Mesenchymal stem cell (in vitro differentiated cells and primary cell): ENCODE results near the gene CRHR2.

Experiments
- DNase-seq: peaks from one replicate; pipeline ENCODE4 v3.0.0-alpha.2; 2013
- H2AFZ ChIP-seq: one replicate; pipeline ENCODE4 v1.6.1; 2013; ENCODE audit warnings: low read depth, mild to moderate bottlenecking, control low read depth, inconsistent platforms, low read length, moderate library complexity
- H2AK5ac ChIP-seq: 2 replicates; pipeline ENCODE4 v1.6.1; 2013; ENCODE audit warnings: low read length, moderate library complexity, mild to moderate bottlenecking, inconsistent platforms; ENCODE audit not compliant: severe bottlenecking
- H2BK120ac ChIP-seq: one replicate; pipeline ENCODE4 v1.6.1; 2013; ENCODE audit warnings: low read depth, mild to moderate bottlenecking, inconsistent platforms, low read length, moderate library complexity
- H2BK12ac ChIP-seq, 2 experiments: one replicate each; pipeline ENCODE4 v1.6.1; 2013; ENCODE audit warnings: inconsistent platforms in 2 of 2, low read length in 2 of 2, mild to moderate bottlenecking in 2 of 2, moderate library complexity in 2 of 2, control low read depth in 1 of 2
- H2BK15ac ChIP-seq: one replicate; pipeline ENCODE4 v1.6.1; 2013; ENCODE audit warnings: mild to moderate bottlenecking, low read depth, inconsistent platforms; ENCODE audit not compliant: poor library complexity, severe bottlenecking
- H2BK5ac ChIP-seq: 2 replicates; pipeline ENCODE4 v1.6.1; 2013; ENCODE audit warnings: low read depth, mild to moderate bottlenecking, low read length, control low read depth, inconsistent platforms; ENCODE audit not compliant: poor library complexity, severe bottlenecking
- H3K14ac ChIP-seq, 2 experiments: one replicate each; pipeline ENCODE4 v1.6.1; 2013; ENCODE audit warnings: inconsistent platforms in 2 of 2, low read length in 2 of 2, control low read depth in 1 of 2, mild to moderate bottlenecking in 1 of 2, moderate library complexity in 1 of 2
- H3K18ac ChIP-seq, 2 experiments: one replicate each; pipeline ENCODE4 v1.6.1; 2013; ENCODE audit warnings: inconsistent platforms in 2 of 2, low read length in 2 of 2, control low read depth in 1 of 2, low read depth in 1 of 2, mild to moderate bottlenecking in 1 of 2
- H3K23ac ChIP-seq, 2 experiments: one replicate each; pipeline ENCODE4 v1.6.1; 2013; ENCODE audit warnings: inconsistent platforms in 2 of 2, low read length in 2 of 2, mild to moderate bottlenecking in 2 of 2, moderate library complexity in 2 of 2, control low read depth in 1 of 2
- H3K27ac ChIP-seq: 2 replicates; pipeline ENCODE4 v1.5.1; 2013; ENCODE audit warnings: mild to moderate bottlenecking, moderate library complexity, low read length, control low read depth, inconsistent platforms; ENCODE audit not compliant: poor library complexity, severe bottlenecking
- H3K27me3 ChIP-seq, 2 experiments: 2 replicates each; pipeline versions ENCODE4 v1.6.1 to v1.7.0; 2013; ENCODE audit warnings: low read length in 2 of 2, mild to moderate bottlenecking in 2 of 2, moderate library complexity in 2 of 2, control low read depth in 1 of 2, inconsistent platforms in 1 of 2; ENCODE audit not compliant: control insufficient read depth in 1 of 2, insufficient read depth in 1 of 2
- H3K36me3 ChIP-seq, 2 experiments: 2 replicates each; pipeline versions ENCODE4 v1.6.1 to v1.7.0; 2013; ENCODE audit warnings: low read length in 2 of 2, control low read depth in 1 of 2, inconsistent platforms in 1 of 2, low read depth in 1 of 2, mild to moderate bottlenecking in 1 of 2; ENCODE audit not compliant: insufficient read depth in 2 of 2, control insufficient read depth in 1 of 2
- H3K4ac ChIP-seq, 2 experiments: one replicate each; pipeline ENCODE4 v1.6.1; 2013; ENCODE audit warnings: inconsistent platforms in 2 of 2, low read length in 2 of 2, mild to moderate bottlenecking in 2 of 2, moderate library complexity in 2 of 2, control low read depth in 1 of 2, low read depth in 1 of 2
- H3K4me1 ChIP-seq: 2 replicates; pipeline ENCODE4 v1.6.1; 2013; ENCODE audit warnings: low read depth, low read length, control low read depth; ENCODE audit not compliant: control insufficient read depth, insufficient read depth
- H3K4me2 ChIP-seq: 2 replicates; pipeline ENCODE4 v1.6.1; 2013; ENCODE audit warnings: low read length, mild to moderate bottlenecking, inconsistent platforms; ENCODE audit not compliant: poor library complexity, severe bottlenecking
- H3K4me3 ChIP-seq, 2 experiments: 2 replicates each; pipeline versions ENCODE4 v1.5.1 to v1.7.0; 2013; ENCODE audit warnings: low read length in 2 of 2, mild to moderate bottlenecking in 2 of 2, control low read depth in 1 of 2, low read depth in 1 of 2; ENCODE audit not compliant: insufficient read depth in 1 of 2
- H3K79me1 ChIP-seq: replicated peaks from 2 replicates; pipeline ENCODE4 v1.6.1; 2013; ENCODE audit warnings: mild to moderate bottlenecking, control low read depth, low read length, inconsistent platforms; ENCODE audit not compliant: poor library complexity, severe bottlenecking
- H3K9ac ChIP-seq: 2 replicates; pipeline ENCODE4 v1.7.0; 2013; ENCODE audit warnings: mild to moderate bottlenecking, low read length, moderate library complexity
- H3K9me3 ChIP-seq: 2 replicates; pipeline ENCODE4 v1.7.0; 2013; ENCODE audit warnings: mild to moderate bottlenecking, low read length; ENCODE audit not compliant: control insufficient read depth
- H4K8ac ChIP-seq: one replicate; pipeline ENCODE4 v1.6.1; 2013; ENCODE audit warnings: inconsistent platforms, mild to moderate bottlenecking, low read length, moderate library complexity
- H4K91ac ChIP-seq: one replicate; pipeline ENCODE4 v1.6.1; 2013; ENCODE audit warnings: mild to moderate bottlenecking, low read length, inconsistent platforms
- WGBS: methylation state at CpG from one replicate; pipeline ENCODE4 v1.1.7; 2013; ENCODE audit warnings: mixed read lengths; 5-methylcytosine and 5-hydroxymethylcytosine counted together

The CRHR2 gene

GRCh38 chr7:30661926-30662325, 20.3 kb downstream of the CRHR2 start:
- H3K4me1 ChIP-seq, result peaks cover 1% of the 10 kb centered on the region
- H3K27ac ChIP-seq, result no peak overlapping the region
- H3K4me2 ChIP-seq, result no peak overlapping the region
- H3K14ac ChIP-seq, result no peak overlapping the region
- no peak overlapping the region for H2BK120ac ChIP-seq
- H2BK5ac ChIP-seq, result no peak overlapping the region
- no peak overlapping the region for H2BK12ac ChIP-seq
- H3K36me3 ChIP-seq, result peaks cover 0 to 3% of the 10 kb centered on the region in 2 experiments
- peaks cover 45 to 66% of the 10 kb centered on the region in 2 experiments for H3K27me3 ChIP-seq
- H2AK5ac ChIP-seq, result no peak overlapping the region
- H3K23ac ChIP-seq, result no peak overlapping the region
- H4K8ac ChIP-seq, result no peak overlapping the region
- no peak overlapping the region for H3K9ac ChIP-seq
- H2AFZ ChIP-seq, result no peak overlapping the region
- no peak overlapping the region for H2BK15ac ChIP-seq
- H3K18ac ChIP-seq, result no peak overlapping the region
- H3K9me3 ChIP-seq, result no peaks in the 10 kb centered on the region
- H3K79me1 ChIP-seq, result no peaks in the 10 kb centered on the region
- 90% methylated on average over 5 of the region's 6 CpGs for WGBS
- H4K91ac ChIP-seq, result no peak overlapping the region
- DNase-seq, result no peak
- no peak overlapping the region for H3K4me3 ChIP-seq
- H3K4ac ChIP-seq, result no peak overlapping the region

- Histone ChIP-seq H3K14ac (no peak overlapping the region), H3K27me3 (peaks cover 39 to 62% of the 10 kb centered on the region in 2 experiments), H2BK5ac (no peak overlapping the region), H4K8ac (no peak overlapping the region), H3K23ac (no peak overlapping the region), H4K91ac (no peak overlapping the region), H3K18ac (no peak overlapping the region), H3K4me3 (no peak overlapping the region), H2BK120ac (no peak overlapping the region), H3K9ac (no peak overlapping the region), H3K27ac (no peak overlapping the region), H3K4ac (no peak overlapping the region), H3K9me3 (no peaks in the 10 kb centered on the region), H2AK5ac (no peak overlapping the region), H3K4me1 (peaks cover 1% of the 10 kb centered on the region), H2BK15ac (no peak overlapping the region), H2BK12ac (no peak overlapping the region), H3K36me3 (peaks cover 0 to 9% of the 10 kb centered on the region in 2 experiments), H3K79me1 (no peaks in the 10 kb centered on the region), H2AFZ (no peak overlapping the region), H3K4me2 (no peak overlapping the region)
- WGBS, result 92% methylated on average over 14 of the region's 16 CpGs
- no peak for DNase-seq
Measured at GRCh38 chr7:30660331-30661255, 21.7 kb downstream of the CRHR2 start.

- Histone ChIP-seq H2BK12ac (no peak overlapping the region), H3K4me3 (no peak overlapping the region), H2BK120ac (no peak overlapping the region), H3K14ac (no peak overlapping the region), H3K9me3 (no peaks in the 10 kb centered on the region), H2BK5ac (no peak overlapping the region), H3K9ac (no peak overlapping the region), H3K23ac (no peak overlapping the region), H3K27me3 (peaks cover 30 to 50% of the 10 kb centered on the region in 2 experiments), H3K27ac (no peak overlapping the region), H3K36me3 (peaks cover 0 to 18% of the 10 kb centered on the region in 2 experiments), H3K4ac (no peak overlapping the region), H2BK15ac (no peak overlapping the region), H3K79me1 (no peaks in the 10 kb centered on the region), H2AK5ac (no peak overlapping the region), H3K18ac (no peak overlapping the region), H3K4me1 (peaks cover 1% of the 10 kb centered on the region), H2AFZ (no peak overlapping the region), H3K4me2 (no peak overlapping the region), H4K8ac (no peak overlapping the region), H4K91ac (no peak overlapping the region)
- DNase-seq, result no peak
- 90% methylated on average over 2 of the region's 3 CpGs for WGBS
Measured at GRCh38 chr7:30659312-30659711, 22.9 kb downstream of the CRHR2 start.

GRCh38 chr7:30658479-30659074, 23.7 kb downstream of the CRHR2 start:
- no peak overlapping the region for H3K18ac ChIP-seq
- H2AFZ ChIP-seq, result no peak overlapping the region
- H3K27ac ChIP-seq, result no peak overlapping the region
- no peak for DNase-seq
- peaks cover 23 to 43% of the 10 kb centered on the region in 2 experiments for H3K27me3 ChIP-seq
- H3K9me3 ChIP-seq, result no peaks in the 10 kb centered on the region
- H2BK15ac ChIP-seq, result no peak overlapping the region
- H3K4ac ChIP-seq, result no peak overlapping the region
- no peaks in the 10 kb centered on the region for H3K79me1 ChIP-seq
- no peak overlapping the region for H3K4me2 ChIP-seq
- 80% methylated on average over 3 of the region's 3 CpGs for WGBS
- no peak overlapping the region for H3K14ac ChIP-seq
- H3K4me1 ChIP-seq, result peaks cover 1% of the 10 kb centered on the region
- no peak overlapping the region for H2BK12ac ChIP-seq
- H4K91ac ChIP-seq, result no peak overlapping the region
- no peak overlapping the region for H3K9ac ChIP-seq
- no peak overlapping the region for H2BK120ac ChIP-seq
- H3K4me3 ChIP-seq, result no peak overlapping the region
- no peak overlapping the region for H4K8ac ChIP-seq
- H3K23ac ChIP-seq, result no peak overlapping the region
- peaks cover 0 to 23% of the 10 kb centered on the region in 2 experiments for H3K36me3 ChIP-seq
- H2AK5ac ChIP-seq, result no peak overlapping the region
- H2BK5ac ChIP-seq, result no peak overlapping the region
